CD4-positive, alpha-beta T cell treated with Interleukin-4 for 1 hour (primary cell): ENCODE measurements around the gene MAPK10.

Experiments
- DNase-seq, 2 donors: peaks; one replicate each; pipeline ENCODE4 v3.0.0-alpha.2; 2020 to 2022

MAPK10 gene

DNA sequence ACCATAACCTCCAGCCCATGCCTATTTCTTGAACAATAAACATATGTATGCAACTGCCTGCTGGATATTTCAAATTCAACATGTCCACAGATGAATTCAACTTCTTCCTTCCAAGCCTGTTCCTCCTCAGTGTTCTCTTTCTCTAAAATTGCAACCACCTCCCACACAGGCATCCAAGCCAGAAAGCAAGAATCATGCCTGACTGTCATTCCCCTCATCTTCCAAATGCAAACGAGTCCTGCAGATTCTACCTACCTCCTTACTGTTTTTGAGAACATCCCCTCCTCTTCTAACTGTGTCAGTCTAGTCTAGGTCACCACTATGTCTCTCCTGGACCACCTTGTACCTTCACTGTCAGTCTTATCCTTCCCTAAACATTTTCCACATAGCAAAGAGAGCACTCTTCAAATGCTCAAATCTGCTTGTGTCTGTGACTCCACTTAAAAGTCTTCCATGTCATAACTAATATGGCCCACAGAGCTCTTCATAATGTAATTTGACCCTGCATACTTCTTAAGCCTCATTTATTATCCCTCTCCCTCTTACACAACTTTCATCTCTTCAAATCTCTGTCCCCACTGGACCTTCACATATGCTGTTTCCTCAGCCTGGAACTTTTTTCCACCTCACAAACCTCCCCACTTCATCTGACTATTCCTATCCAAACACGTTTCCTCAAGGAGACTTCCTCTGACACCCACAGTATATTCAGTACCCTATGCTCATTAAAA is 25.7 kb downstream of the MAPK10 start:
- no peak for DNase-seq

GRCh38 chr4:86333236-86333635 is 26.6 kb downstream of the MAPK10 start:
- DNase-seq, result no peak

DNA sequence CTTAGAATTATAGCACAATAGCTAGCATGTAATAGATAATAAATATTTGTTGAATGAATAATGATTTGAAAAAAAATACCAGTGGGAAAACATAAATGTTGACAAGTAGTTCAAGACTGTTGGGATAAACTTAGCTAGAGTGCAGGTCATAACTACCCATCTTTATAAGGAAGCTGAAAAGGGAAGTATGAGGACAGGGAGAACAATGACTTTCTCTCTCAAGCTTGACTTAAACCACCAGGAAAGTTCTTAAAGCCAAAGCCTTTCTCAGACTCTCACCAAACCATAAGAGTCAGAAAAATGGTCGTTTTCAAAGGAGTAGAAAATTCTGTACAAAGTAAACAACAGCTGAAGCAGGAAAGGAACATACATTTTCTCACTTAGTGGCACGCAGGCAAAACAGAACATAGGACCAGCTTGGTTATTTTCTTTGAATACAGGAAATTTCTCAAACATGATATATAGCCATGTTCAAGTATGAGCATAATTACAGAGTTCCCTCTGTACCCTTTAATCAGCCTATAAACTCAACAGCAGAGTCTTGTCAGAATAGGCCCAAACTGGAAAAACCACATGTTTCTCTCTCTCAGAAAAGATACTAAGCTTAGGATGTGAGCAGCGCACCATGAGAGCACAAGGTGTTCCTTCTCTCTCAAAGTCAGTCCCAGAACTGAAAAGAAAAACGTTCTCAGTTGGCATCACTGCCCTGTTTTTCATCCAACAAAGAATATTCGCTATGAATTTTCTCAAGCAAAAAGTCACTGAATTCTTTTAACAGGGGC is 28.7 kb downstream of the MAPK10 start:
- no peak for DNase-seq

GRCh38 chr4:86330411-86330810 is 29.4 kb downstream of the MAPK10 start:
- peak in 1 of 2 donors; percentile 22 for DNase-seq

DNA sequence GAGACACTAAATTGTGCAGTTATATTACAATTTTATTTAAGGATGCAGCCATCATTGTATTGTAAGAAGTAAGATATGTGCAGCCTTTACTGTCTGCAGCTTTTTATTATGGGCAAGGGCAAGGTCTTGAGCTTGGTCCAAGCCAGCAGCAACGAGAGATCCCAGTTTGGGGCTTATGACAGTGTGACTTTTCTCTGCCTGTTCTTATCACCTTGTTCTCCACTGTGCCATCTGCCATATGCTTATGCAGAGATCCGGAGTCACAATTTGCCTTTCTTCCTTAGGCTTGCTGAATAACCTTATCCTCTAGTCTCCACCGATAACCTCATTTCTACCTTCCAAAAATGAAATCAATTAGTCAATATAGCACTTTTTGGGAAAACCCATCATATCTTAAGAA is 30.4 kb downstream of the MAPK10 start:
- no peak for DNase-seq

DNA sequence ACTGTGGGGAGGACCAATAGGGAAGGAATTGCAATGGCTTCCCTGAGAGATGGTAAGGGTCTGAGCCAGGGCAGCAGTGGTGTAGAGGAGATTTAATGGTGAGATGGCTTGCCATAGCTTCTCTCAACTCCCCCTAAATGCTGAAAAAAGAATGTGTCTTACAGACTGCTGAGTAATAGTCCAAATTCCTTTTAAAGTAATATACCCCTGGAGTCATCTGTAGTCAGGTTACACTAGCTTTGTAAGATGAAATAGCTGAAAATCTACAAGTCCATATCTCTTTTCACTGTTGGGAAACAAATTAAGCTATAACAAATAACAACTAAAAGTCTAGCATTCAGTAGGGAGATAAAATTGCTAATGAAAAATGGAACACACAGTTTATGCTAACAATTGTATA is 33.5 kb downstream of the MAPK10 start:
- DNase-seq, result no peak

GRCh38 chr4:86319390-86319789 is 40.5 kb downstream of the MAPK10 start:
- DNase-seq, result no peak

- no peak for DNase-seq
Observed at GRCh38 chr4:86315579-86315978, 44.3 kb downstream of the MAPK10 start.

DNA sequence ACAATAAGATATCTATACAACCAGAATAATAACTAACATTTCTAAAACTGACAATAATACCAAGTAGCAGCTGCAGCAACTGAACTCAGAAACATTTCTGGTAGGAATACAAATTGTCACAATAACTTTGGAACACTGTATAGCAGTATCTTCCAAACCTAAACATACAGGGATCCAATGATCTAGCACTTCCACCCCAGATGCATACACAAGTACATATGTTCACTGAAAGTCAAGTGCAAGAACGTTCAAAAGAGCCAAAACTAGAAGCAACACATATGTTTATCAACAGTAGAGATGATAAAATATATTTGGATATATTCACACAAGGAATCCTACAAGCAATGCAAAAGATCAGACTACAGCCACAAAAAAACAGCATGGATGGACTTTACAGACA is 46.2 kb downstream of the MAPK10 start:
- no peak for DNase-seq

DNA sequence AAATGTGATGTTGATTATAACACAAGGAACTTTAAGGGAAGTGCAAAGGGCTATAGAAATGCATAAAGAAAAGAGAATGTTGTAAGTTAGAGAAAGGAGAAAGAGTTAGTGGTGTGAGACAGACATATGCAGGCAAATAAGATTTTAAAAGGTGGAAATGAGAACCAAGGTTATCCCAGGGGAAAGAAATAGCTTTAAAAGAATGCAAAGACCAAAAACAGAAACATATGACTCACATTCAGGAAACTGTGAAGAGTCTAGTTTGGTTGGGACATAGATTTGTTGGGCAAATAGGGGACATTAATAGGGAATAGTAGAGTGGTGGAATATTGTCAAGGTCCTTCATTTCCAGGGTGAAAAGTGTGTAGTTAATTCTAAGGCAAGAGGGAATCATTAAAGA is 52.4 kb downstream of the MAPK10 start:
- DNase-seq, result no peak

DNA sequence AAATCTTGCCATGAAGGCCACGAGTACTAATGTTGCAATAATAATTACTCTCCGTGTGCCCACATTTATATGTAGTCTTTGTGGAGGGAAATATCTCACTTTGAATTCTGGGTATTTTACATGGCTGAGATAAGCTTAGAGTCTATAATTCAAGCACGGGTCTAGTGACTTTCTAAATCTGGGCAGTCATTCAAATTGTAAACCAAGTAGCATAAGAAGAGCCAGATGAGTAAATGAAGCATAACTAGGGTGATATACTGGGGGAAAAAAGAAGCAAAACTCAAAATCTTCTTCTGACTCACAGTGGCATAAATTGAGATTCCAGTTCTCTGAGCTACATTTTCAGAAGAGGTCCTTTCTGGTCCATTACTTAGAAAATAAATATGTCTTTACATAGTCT is 53.0 kb downstream of the MAPK10 start:
- DNase-seq, result no peak

DNA sequence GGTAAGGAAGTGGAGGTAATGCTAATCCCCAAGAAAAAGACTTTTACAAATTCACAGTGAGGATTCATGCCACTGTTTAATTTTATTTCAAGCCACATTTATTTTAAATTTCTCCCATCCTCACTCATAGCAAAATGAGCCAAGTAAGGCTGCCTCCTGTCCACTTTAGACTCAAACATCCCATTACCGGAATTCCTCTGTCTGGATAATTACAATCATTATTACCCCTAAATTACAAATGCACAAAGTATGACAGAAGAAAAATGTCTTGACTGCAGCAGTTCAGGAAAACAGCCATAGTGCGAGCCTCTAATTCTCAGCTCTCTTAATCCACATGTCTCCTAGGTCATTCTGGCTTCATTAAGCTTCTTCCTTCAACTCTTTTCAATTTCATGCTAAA is 57.0 kb downstream of the MAPK10 start:
- DNase-seq, result no peak

DNA sequence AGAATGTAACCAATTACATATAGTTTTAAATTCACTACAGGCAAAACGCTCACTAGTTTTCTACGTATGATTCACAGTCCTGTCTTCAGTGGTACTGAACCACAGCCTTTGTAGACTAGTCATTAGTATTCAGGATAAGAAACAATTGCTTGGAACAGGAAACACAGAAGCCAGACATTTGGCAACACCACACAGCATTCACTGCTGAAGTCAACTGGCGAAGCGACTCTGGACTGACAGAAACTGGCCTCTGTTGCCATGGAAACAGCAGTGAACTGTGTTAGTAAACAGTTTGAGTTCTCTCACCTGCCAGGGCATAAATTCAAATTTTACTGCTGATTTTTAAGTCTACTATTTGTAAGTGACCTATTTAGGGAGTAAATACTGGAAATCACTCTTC is 57.6 kb downstream of the MAPK10 start:
- no peak for DNase-seq

DNA sequence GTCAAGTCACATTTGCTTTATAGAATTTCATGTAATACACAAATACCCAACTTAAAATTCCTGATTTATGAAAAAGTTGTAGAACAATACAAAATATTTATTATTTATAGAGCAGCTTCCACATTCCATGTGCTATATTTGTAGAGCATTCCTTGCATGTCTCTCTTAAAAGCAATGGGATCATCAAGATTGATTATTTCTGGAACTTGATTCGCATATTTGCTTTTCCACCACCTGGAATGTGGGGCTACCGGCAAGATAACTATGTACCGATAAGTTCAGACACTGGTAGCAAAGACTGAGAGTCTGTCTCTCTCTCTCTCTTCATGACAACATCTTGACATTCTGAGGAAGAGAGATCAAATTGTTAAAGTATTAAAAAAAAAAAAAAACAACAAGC is 59.3 kb downstream of the MAPK10 start:
- DNase-seq, result no peak

GRCh38 chr4:86296865-86297264 is 63.0 kb downstream of the MAPK10 start:
- no peak for DNase-seq

DNA sequence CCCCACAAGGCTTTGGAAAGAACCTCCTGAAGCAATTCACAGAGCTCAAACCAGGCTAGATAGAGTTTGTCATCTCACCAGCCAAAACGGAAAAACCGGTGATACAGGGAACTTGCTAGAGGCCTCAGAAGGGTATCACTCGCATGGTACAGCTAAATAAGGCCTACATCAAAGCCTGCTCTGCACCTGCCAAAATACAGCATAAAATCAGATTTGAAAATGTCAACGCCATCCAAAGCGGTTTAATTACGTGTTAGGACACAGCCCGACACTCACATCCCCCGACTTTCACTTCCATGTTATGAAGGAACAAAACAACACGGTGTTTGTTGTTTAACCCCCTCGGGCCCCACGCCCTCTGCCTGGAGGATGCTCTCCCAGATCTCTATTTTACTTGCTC is 65.0 kb downstream of the MAPK10 start:
- DNase-seq, result no peak

DNA sequence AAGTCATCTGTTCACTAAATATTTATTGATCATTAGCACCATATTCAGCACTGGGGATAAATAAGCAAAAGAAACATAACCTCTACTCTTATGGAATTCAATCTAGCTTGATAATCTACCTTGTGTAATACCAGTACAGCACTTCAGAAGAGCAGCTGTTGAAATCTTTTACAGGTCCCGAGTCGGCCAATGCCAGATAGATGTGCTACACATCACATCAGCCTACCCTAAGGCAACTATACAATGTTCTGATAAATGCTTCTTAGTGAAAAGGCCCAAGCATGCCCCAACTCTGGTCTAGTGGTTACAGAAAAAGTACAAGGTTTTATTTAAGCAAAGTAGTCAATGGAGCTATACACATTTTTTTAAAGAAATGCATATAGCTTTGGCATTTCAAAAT is 68.7 kb downstream of the MAPK10 start:
- no peak for DNase-seq

GRCh38 chr4:86286726-86287125 is 73.1 kb downstream of the MAPK10 start:
- no peak for DNase-seq

- DNase-seq, result no peak
Observed at GRCh38 chr4:86283371-86283770, 76.5 kb downstream of the MAPK10 start.

DNA sequence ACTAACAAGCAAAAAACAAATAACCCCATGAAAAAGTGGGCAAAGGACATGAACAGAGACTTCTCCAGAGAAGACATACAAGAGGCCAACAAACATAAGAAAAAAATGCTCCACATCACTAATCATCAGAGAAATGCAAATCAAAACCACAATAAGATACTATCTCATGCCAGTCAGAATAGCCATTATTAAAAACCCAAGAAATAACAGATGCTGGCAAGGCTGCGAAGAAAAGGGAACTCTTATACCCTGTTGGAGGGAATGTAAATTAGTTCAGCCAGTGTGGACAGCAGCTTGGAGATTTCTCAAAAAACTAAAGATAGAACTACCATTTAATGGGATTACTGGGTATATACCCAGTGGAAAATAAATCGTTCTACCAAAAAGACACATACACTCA is 79.6 kb downstream of the MAPK10 start:
- DNase-seq, result no peak

GRCh38 chr4:86279293-86279960 is 80.4 kb downstream of the MAPK10 start:
- DNase-seq, result no peak

DNA sequence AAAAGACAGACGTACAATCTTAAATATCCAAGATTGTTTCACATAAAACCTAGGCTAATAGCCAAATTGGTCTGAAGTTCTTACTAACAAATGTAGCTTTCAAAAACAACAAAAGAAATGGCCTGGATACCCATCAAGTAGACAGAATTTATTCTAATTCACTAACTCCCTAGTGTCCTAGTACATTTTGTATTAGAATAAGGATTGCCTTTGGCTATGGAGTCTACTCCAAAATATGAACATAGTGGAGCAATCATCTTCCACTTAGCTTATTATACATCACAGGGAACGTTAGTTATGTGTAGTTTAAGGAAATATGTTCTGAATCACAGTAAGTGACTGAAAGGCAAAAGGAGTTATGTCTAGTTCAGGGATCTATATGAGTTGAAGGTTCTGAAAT is 81.7 kb downstream of the MAPK10 start:
- no peak for DNase-seq

- DNase-seq, result no peak
Observed at GRCh38 chr4:86274642-86275041, 85.2 kb downstream of the MAPK10 start.

- DNase-seq, result no peak
Observed at GRCh38 chr4:86272669-86273068, 87.2 kb downstream of the MAPK10 start.
